SH-SY5Y (cell line): ENCODE data around the gene MICU2.

Experiments
- GATA2 ChIP-seq: IDR thresholded peaks from 2 replicates; pipeline ENCODE4 v1.6.1; 2011; ENCODE audit warnings: mild to moderate bottlenecking, low read depth, low read length
- GATA3 ChIP-seq: IDR thresholded peaks from 2 replicates; pipeline ENCODE4 v1.6.1; 2011; ENCODE audit warnings: low read depth, mild to moderate bottlenecking, low read length, moderate library complexity

DNA sequence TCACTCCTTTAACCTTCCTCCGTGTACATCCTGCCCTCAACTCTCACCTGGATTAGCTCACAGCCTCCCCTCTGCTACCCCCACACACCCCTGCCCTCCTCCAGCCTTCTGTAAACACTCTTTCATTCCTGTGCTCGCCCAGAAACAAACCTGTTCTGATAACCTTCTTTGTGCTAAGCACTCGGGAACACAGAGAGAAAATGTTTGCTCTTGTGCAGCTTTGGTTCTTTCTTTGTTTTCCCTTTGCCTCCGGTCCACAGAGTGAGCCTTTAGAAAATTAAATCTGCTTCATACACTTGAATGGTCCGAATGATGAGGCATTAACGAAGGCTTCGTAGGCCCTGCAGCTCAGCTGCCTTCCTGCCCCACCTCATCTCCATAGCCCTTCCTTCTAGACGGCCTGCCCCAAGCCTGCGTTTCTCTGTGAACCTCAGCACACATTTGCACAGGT lies 138.2 kb downstream of the MICU2 start:
- TF ChIP-seq GATA3 = no peak
- no peak for TF ChIP-seq GATA2
